DND-41 (cell line): Measurements from ENCODE around the gene CALCOCO2.
A peak's percentile ranks its signal among the peaks of the same experiment; 100 is the strongest.

Experiments
- ATAC-seq: fragments of 200-7000 bp; cut with Tn5 transposase; 3 replicates; pipeline ENCODE4 v1.9.1; 2021; ENCODE audit warnings: low read depth; ENCODE audit not compliant: insufficient read depth
- DNase-seq: peaks from one replicate; pipeline ENCODE4 v3.0.0-alpha.2; 2020
- H2AFZ ChIP-seq: 2 replicates; pipeline ENCODE4 v1.6.0; 2012; ENCODE audit warnings: low read depth, low read length
- H3K27ac ChIP-seq: 2 replicates; pipeline ENCODE4 v1.5.1; 2012; ENCODE audit warnings: low read length, inconsistent platforms
- H3K27me3 ChIP-seq: fragments of 200-600 bp; sonication (generic); 2 replicates; pipeline ENCODE4 v1.6.0; 2012; ENCODE audit warnings: low read length, mild to moderate bottlenecking, inconsistent platforms; ENCODE audit not compliant: insufficient read depth, poor library complexity
- H3K36me3 ChIP-seq: 2 replicates; pipeline ENCODE4 v1.5.1; 2012; ENCODE audit warnings: low read length, inconsistent platforms; ENCODE audit not compliant: insufficient read depth
- H3K4me1 ChIP-seq: 2 replicates; pipeline ENCODE4 v1.5.1; 2012; ENCODE audit warnings: mild to moderate bottlenecking, low read length; ENCODE audit not compliant: insufficient read depth
- H3K4me2 ChIP-seq: 2 replicates; pipeline ENCODE4 v1.6.0; 2012; ENCODE audit warnings: mild to moderate bottlenecking, moderate library complexity, low read length, inconsistent platforms; ENCODE audit not compliant: insufficient read depth
- H3K4me3 ChIP-seq, 2 experiments: fragments of 200-600 bp in 1 of 2; shearing (Covaris generic) in 1 of 2; 2 replicates each; pipeline ENCODE4 v1.5.1; 2012 to 2016; ENCODE audit warnings: inconsistent platforms in 2 of 2, low read length in 2 of 2, mild to moderate bottlenecking in 2 of 2, low read depth in 1 of 2, moderate library complexity in 1 of 2
- H3K79me2 ChIP-seq: 2 replicates; pipeline ENCODE4 v1.6.0; 2012; ENCODE audit warnings: low read length, inconsistent platforms; ENCODE audit not compliant: insufficient read depth
- H3K9ac ChIP-seq: 2 replicates; pipeline ENCODE4 v1.6.0; 2012; ENCODE audit warnings: low read depth, mild to moderate bottlenecking, inconsistent platforms, low read length, moderate library complexity
- H3K9me3 ChIP-seq: 2 replicates; pipeline ENCODE4 v1.5.1; 2012; ENCODE audit warnings: low read length, moderate library complexity, mild to moderate bottlenecking, inconsistent platforms; ENCODE audit not compliant: insufficient read depth, severe bottlenecking
- H4K20me1 ChIP-seq: 2 replicates; pipeline ENCODE4 v1.6.0; 2012; ENCODE audit warnings: low read length; ENCODE audit not compliant: insufficient read depth
- EZH2 ChIP-seq: IDR thresholded peaks from 3 replicates; pipeline ENCODE4 v1.6.1; 2012; ENCODE audit warnings: borderline replicate concordance, low read depth, mild to moderate bottlenecking, moderate library complexity, low read length, inconsistent platforms; ENCODE audit not compliant: severe bottlenecking
- TF ChIP-seq, protein P1 (sequence below): IDR thresholded peaks from 2 replicates; pipeline ENCODE4 v1.5.1; 2012; ENCODE audit warnings: borderline replicate concordance, low read length, moderate library complexity, mild to moderate bottlenecking; ENCODE audit not compliant: poor library complexity, severe bottlenecking; ENCODE audit errors: extremely low read depth

CALCOCO2 gene

DNA sequence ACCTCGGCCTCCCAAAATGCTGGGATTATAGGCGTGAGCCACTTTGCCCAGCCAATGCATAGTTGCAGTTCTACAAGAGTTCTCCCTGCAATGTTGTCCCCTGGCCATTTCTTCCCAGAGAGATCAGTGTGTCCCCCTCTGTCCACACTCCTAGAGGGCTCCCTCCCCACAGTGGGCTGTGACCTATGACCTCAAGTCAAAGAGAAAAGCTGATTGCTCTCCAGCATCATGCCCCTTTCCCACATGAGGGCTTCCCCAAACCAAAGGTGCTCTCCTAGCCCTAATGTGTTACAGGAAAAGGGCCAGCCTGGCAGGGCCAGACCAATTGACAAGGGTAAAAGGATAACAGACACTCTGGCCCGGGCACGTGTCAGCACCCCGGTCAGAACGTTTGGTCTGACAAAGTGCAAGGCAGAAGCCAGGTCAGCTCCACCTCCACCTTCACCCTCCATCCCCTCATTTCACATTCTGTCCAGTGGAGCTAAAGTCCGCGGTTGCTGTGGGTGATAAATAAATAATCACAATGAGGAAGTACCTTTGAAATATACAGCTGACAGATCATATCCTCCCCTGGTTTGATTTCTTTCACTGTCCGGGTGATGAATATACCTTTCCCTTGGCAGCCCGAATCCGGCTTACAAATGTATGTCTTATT is 31.6 kb upstream of the CALCOCO2 start:
- Histone ChIP-seq H3K27me3 (peaks cover 13% of the 10 kb centered on the region), H3K9me3 (no peaks in the 10 kb centered on the region), H3K4me3 (no peak overlapping the region), H3K9ac (no peak overlapping the region), H3K4me1 (no peaks in the 10 kb centered on the region), H3K4me2 (no peak overlapping the region), H2AFZ (no peak overlapping the region), H4K20me1 (no peaks in the 10 kb centered on the region), H3K27ac (no peak overlapping the region), H3K79me2 (no peaks in the 10 kb centered on the region), H3K36me3 (no peaks in the 10 kb centered on the region)
- TF ChIP-seq EZH2, result no peak
- TF ChIP-seq, protein P1, sequence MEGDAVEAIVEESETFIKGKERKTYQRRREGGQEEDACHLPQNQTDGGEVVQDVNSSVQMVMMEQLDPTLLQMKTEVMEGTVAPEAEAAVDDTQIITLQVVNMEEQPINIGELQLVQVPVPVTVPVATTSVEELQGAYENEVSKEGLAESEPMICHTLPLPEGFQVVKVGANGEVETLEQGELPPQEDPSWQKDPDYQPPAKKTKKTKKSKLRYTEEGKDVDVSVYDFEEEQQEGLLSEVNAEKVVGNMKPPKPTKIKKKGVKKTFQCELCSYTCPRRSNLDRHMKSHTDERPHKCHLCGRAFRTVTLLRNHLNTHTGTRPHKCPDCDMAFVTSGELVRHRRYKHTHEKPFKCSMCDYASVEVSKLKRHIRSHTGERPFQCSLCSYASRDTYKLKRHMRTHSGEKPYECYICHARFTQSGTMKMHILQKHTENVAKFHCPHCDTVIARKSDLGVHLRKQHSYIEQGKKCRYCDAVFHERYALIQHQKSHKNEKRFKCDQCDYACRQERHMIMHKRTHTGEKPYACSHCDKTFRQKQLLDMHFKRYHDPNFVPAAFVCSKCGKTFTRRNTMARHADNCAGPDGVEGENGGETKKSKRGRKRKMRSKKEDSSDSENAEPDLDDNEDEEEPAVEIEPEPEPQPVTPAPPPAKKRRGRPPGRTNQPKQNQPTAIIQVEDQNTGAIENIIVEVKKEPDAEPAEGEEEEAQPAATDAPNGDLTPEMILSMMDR, result no peak
- ATAC-seq (no peak), DNase-seq (no peak)

- Histone ChIP-seq H3K4me2 (no peak overlapping the region), H3K27me3 (peaks cover 15% of the 10 kb centered on the region), H3K9me3 (no peaks in the 10 kb centered on the region), H3K27ac (no peak overlapping the region), H3K9ac (no peak overlapping the region), H4K20me1 (no peaks in the 10 kb centered on the region), H2AFZ (no peak overlapping the region), H3K79me2 (no peaks in the 10 kb centered on the region), H3K4me1 (peaks cover 4% of the 10 kb centered on the region), H3K36me3 (no peaks in the 10 kb centered on the region), H3K4me3 (no peak overlapping the region)
- no peak for ATAC-seq
- TF ChIP-seq EZH2, result no peak
- TF ChIP-seq, protein P1, result no peak
- DNase-seq, result no peak
These were observed 30.1 kb upstream of the CALCOCO2 start for GRCh38 chr17:48800626-48801217.

GRCh38 chr17:48804936-48805411 is 25.9 kb upstream of the CALCOCO2 start:
- Histone ChIP-seq H3K9me3 (no peaks in the 10 kb centered on the region), H3K4me1 (peaks cover 4% of the 10 kb centered on the region), H3K27me3 (peaks cover 6% of the 10 kb centered on the region), H3K4me2 (peak overlapping the region; percentile 34; the same call in 1 of the 2 replicates), H4K20me1 (no peaks in the 10 kb centered on the region), H3K79me2 (no peaks in the 10 kb centered on the region), H3K4me3 (no peak overlapping the region), H3K36me3 (no peaks in the 10 kb centered on the region), H2AFZ (peak overlapping the region; percentile 61), H3K27ac (no peak overlapping the region), H3K9ac (no peak overlapping the region)
- TF ChIP-seq, protein P1, result peak; percentile 92
- no peak for TF ChIP-seq EZH2
- DNase-seq (peak; percentile 74), ATAC-seq (peak; percentile 100)
